NOMO-1 (cell line): ENCODE data around the gene ZNF570.
A peak's percentile ranks its signal among the peaks of the same experiment; 100 is the strongest.

Experiments
- DNase-seq, 2 experiments: peaks; one replicate each; lab custom pipeline; 2025; ENCODE audit not compliant: unreplicated experiment in 2 of 2; lab: John Stamatoyannopoulos, UW

ZNF570 gene

GRCh38 chr19:37468961-37469777 is at the start of gene ZNF570:
Gene ZNF570 (plus strand): TSS chr19:37469356. CDS start chr19:37470355, 999 bp downstream.
- peak; percentile 77 to 88 for DNase-seq

GRCh38 chr19:37452500-37453245 is 16.5 kb upstream of the ZNF570 start:
- no peak for DNase-seq

- no peak for DNase-seq
Measured at GRCh38 chr19:37466277-37466797, 2.8 kb upstream of the ZNF570 start.

GRCh38 chr19:37466798-37467607 is 2.2 kb upstream of the ZNF570 start, which contains the start of gene ZNF569:
Gene ZNF569 (minus strand): TSS chr19:37467444. CDS start chr19:37444921, 22,523 bp downstream.
- DNase-seq: peak; percentile 88 to 94

- DNase-seq: no peak
Measured at GRCh38 chr19:37467608-37468090, 1.5 kb upstream of the ZNF570 start.

- no peak for DNase-seq
Measured at GRCh38 chr19:37470216-37470615, 1.1 kb downstream of the ZNF570 start.

GRCh38 chr19:37472165-37472564 is 3.0 kb downstream of the ZNF570 start:
- DNase-seq: no peak

GRCh38 chr19:37484406-37485168 is 15.4 kb downstream of the ZNF570 start:
- DNase-seq: no peak

GRCh38 chr19:37492213-37492612 is 23.1 kb downstream of the ZNF570 start:
- DNase-seq: no peak

- no peak for DNase-seq
Measured at GRCh38 chr19:37505958-37506386, 36.8 kb downstream of the ZNF570 start.

GRCh38 chr19:37506387-37507166 is 37.4 kb downstream of the ZNF570 start, which contains the start of gene ZNF793:
Gene ZNF793 (plus strand): TSS chr19:37506939. CDS start chr19:37523440, 16,501 bp downstream.
- no peak for DNase-seq

GRCh38 chr19:37507167-37507464 is 38.0 kb downstream of the ZNF570 start:
- no peak for DNase-seq

- DNase-seq: no peak
Measured at GRCh38 chr19:37511186-37511585, 42.0 kb downstream of the ZNF570 start.

- DNase-seq: no peak
Measured at GRCh38 chr19:37511821-37512220, 42.7 kb downstream of the ZNF570 start.

- no peak for DNase-seq
Measured at GRCh38 chr19:37513397-37513796, 44.2 kb downstream of the ZNF570 start.

- DNase-seq: no peak
Measured at GRCh38 chr19:37519890-37520289, 50.7 kb downstream of the ZNF570 start.

- DNase-seq: no peak
Measured at GRCh38 chr19:37537391-37537947, 68.3 kb downstream of the ZNF570 start.
